CD4-positive, alpha-beta T cell (primary cell): ENCODE results near the gene TRMT61A. TPM values are rescaled to one million over a fixed set of nuclear protein-coding genes. Genes with fewer than 3 reads are reported as not detected.

Source experiments
- ATAC-seq: fragments of 200-7000 bp; cut with Tn5 transposase; one replicate; pipeline ENCODE4 v1.10.0; 2022; ENCODE audit warnings: mild to moderate bottlenecking; ENCODE audit not compliant: poor library complexity
- CTCF ChIA-PET: fragments of 350-600 bp; sonication (Branson Sonifier 250); formaldehyde crosslinking; loops from one replicate; lab custom pipeline; 2021; ENCODE audit warnings: antibody characterized with exemption, inconsistent platforms; lab: Charles Lee
- POLR2A ChIA-PET: fragments of 350-600 bp; sonication (Branson Sonifier 250); formaldehyde crosslinking; loops from one replicate; lab custom pipeline; 2021; ENCODE audit warnings: antibody characterized with exemption, inconsistent platforms; lab: Charles Lee
- DNase-seq, 14 experiments: peaks; one replicate each; pipeline ENCODE4 v3.0.0-alpha.2; 2013 to 2020; ENCODE audit warnings: mixed read lengths in 2 of 14
- H3K27ac ChIP-seq, 2 donors: one replicate each; pipeline versions ENCODE4 v1.5.1 to v1.7.0; 2013; ENCODE audit warnings: low read length in 2 of 2, low read depth in 1 of 2, mild to moderate bottlenecking in 1 of 2
- H3K27me3 ChIP-seq, 2 experiments: 1 replicate in 1 of 2; 2 replicates in 1 of 2; pipeline versions ENCODE4 v1.6.1 to v1.7.0; 2013; ENCODE audit warnings: low read length in 2 of 2, control low read depth in 1 of 2, mild to moderate bottlenecking in 1 of 2, moderate library complexity in 1 of 2; ENCODE audit not compliant: insufficient read depth in 2 of 2, control insufficient read depth in 1 of 2
- H3K36me3 ChIP-seq: one replicate; pipeline ENCODE4 v1.6.1; 2013; ENCODE audit warnings: low read length, control low read depth; ENCODE audit not compliant: insufficient read depth
- H3K4me1 ChIP-seq: one replicate; pipeline ENCODE4 v1.6.1; 2013; ENCODE audit warnings: low read length, control low read depth; ENCODE audit not compliant: insufficient read depth
- H3K4me3 ChIP-seq: one replicate; pipeline ENCODE4 v1.5.1; 2013; ENCODE audit warnings: mild to moderate bottlenecking, low read length, moderate library complexity
- H3K9me3 ChIP-seq, 2 experiments: 1 replicate in 1 of 2; 2 replicates in 1 of 2; pipeline versions ENCODE4 v1.6.1 to v1.7.0; 2013; ENCODE audit warnings: low read length in 2 of 2, mild to moderate bottlenecking in 2 of 2, control low read depth in 1 of 2, moderate library complexity in 1 of 2; ENCODE audit not compliant: control insufficient read depth in 1 of 2, insufficient read depth in 1 of 2
- H3K27ac Mint-ChIP-seq: one replicate; pipeline ENCODE4 v1.8.0; 2020; ENCODE audit warnings: mixed read lengths
- H3K27me3 Mint-ChIP-seq: one replicate; pipeline ENCODE4 v1.8.0; 2021; ENCODE audit warnings: mixed read lengths
- H3K36me3 Mint-ChIP-seq: one replicate; pipeline ENCODE4 v1.8.0; 2021; ENCODE audit warnings: low read depth, mixed read lengths
- H3K4me1 Mint-ChIP-seq: one replicate; pipeline ENCODE4 v1.8.0; 2021; ENCODE audit warnings: low read depth, mixed read lengths
- H3K4me3 Mint-ChIP-seq: one replicate; pipeline ENCODE4 v1.8.0; 2020; ENCODE audit warnings: mild to moderate bottlenecking, mixed read lengths
- H3K9me3 Mint-ChIP-seq: one replicate; pipeline ENCODE4 v1.8.0; 2020; ENCODE audit warnings: mixed read lengths
- intact Hi-C, 2 experiments: fragments of 100-400 bp; cut with DNase I in 1 of 2; cut with micrococcal nuclease in 1 of 2; formaldehyde crosslinking; loops; one replicate each; pipeline versions ENCODE4 v1.15.1 to v1.9.0; 2023 to 2025; cut with DNase I, micrococcal nuclease
- total RNA-seq, 174 experiments: library from RNA in 2 of 174; stranded (reverse) in 2 of 174; gene quantifications; one replicate each; pipeline ENCODE4 v1.2.3 and lab custom pipeline; 2021 to 2026
- TF ChIP-seq, protein P1 (sequence below): fragments of 200-600 bp; IDR thresholded peaks from one replicate; pipeline ENCODE4 v1.8.0; 2022; ENCODE audit warnings: antibody characterized with exemption, mild to moderate bottlenecking

The TRMT61A gene
- total RNA-seq, 2 experiments from 2014 or later = 9.2 to 9.8 TPM

DNA sequence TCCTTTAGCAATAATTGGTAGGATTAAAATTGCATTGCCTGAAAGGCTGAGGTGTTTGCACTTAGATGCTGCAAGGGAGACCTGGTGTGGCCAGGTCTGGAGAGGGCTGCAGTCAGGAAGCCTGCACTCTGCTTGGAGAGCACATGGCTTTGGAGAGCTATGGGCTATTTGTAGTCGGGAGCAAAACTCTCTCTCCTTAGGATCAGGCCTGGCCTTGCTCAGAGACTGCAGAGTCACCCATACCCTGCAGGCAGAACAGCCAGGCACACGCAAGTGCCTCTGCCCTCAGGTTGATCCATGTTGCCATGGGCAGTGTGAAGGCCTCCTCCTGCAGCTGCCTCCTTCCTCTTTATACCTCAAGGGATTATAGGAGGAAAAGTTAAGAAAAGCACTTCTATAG, 33.1 kb upstream of the TRMT61A start:
- Histone ChIP-seq H3K9me3 (no peaks in the 10 kb centered on the region), H3K27ac (no peak overlapping the region), H3K27me3 (no peaks in the 10 kb centered on the region), H3K4me3 (no peak overlapping the region), H3K4me1 (peaks cover 7% of the 10 kb centered on the region), H3K36me3 (peaks cover 69% of the 10 kb centered on the region)
- no peaks in the 10 kb centered on the region for H3K27me3 Mint-ChIP-seq
- ChIA-PET POLR2A (no interaction called here), CTCF (no interaction called here)
- DNase-seq (no peak), ATAC-seq (no peak)
- no peaks in the 10 kb centered on the region for H3K9me3 Mint-ChIP-seq
- TF ChIP-seq, protein P1, sequence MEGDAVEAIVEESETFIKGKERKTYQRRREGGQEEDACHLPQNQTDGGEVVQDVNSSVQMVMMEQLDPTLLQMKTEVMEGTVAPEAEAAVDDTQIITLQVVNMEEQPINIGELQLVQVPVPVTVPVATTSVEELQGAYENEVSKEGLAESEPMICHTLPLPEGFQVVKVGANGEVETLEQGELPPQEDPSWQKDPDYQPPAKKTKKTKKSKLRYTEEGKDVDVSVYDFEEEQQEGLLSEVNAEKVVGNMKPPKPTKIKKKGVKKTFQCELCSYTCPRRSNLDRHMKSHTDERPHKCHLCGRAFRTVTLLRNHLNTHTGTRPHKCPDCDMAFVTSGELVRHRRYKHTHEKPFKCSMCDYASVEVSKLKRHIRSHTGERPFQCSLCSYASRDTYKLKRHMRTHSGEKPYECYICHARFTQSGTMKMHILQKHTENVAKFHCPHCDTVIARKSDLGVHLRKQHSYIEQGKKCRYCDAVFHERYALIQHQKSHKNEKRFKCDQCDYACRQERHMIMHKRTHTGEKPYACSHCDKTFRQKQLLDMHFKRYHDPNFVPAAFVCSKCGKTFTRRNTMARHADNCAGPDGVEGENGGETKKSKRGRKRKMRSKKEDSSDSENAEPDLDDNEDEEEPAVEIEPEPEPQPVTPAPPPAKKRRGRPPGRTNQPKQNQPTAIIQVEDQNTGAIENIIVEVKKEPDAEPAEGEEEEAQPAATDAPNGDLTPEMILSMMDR = no peak
- intact Hi-C loops = no loop called here
- H3K36me3 Mint-ChIP-seq = peaks cover 57% of the 10 kb centered on the region
- peaks cover 9% of the 10 kb centered on the region for H3K4me1 Mint-ChIP-seq
- no peak overlapping the region for H3K27ac Mint-ChIP-seq
- H3K4me3 Mint-ChIP-seq = no peak overlapping the region

DNA sequence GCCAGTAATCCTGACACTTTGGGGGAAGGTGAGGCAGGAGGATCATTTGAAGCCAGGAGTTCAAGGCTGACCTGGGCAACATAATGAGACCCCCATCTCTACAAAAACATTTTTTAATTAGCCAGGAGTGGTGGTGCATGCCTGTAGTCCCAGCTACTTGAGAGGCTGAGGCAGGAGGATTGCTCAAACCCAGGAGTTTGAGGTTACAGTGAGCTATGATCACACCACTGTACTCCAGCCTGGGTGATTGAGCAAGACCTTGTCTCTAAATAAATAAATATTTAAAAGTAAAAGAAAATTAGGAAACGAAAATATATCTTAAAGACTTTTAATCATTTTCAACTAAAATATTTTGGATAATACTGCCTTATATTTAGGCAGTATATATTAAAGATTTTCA, 32.2 kb upstream of the TRMT61A start:
- TF ChIP-seq, protein P1 = no peak
- H3K27me3 ChIP-seq = no peaks in the 10 kb centered on the region
- intact Hi-C loops = no loop called here
- H3K36me3 ChIP-seq = peaks cover 69% of the 10 kb centered on the region
- DNase-seq (no peak), ATAC-seq (no peak)
- Mint-ChIP-seq H3K27ac (no peak overlapping the region), H3K36me3 (peaks cover 57% of the 10 kb centered on the region), H3K4me3 (no peak overlapping the region), H3K9me3 (no peaks in the 10 kb centered on the region), H3K4me1 (peaks cover 16% of the 10 kb centered on the region), H3K27me3 (no peaks in the 10 kb centered on the region)
- POLR2A ChIA-PET = no interaction called here
- H3K9me3 ChIP-seq = no peaks in the 10 kb centered on the region
- H3K4me1 ChIP-seq = peaks cover 7% of the 10 kb centered on the region
- H3K27ac ChIP-seq = no peak overlapping the region
- H3K4me3 ChIP-seq = no peak overlapping the region
- CTCF ChIA-PET = no interaction called here

- no peak for DNase-seq
- Histone ChIP-seq H3K27me3 (no peaks in the 10 kb centered on the region), H3K4me3 (no peak overlapping the region), H3K4me1 (peaks cover 7% of the 10 kb centered on the region), H3K36me3 (peaks cover 70% of the 10 kb centered on the region), H3K27ac (no peak overlapping the region), H3K9me3 (no peaks in the 10 kb centered on the region)
- ChIA-PET POLR2A (no interaction called here), CTCF (interaction anchor here (0.8 to 2.2 kb wide), 9 partner anchors 10 to 62 kb away, joined by 3 to 7 read pairs (median 4); no protein-coding TSS in a partner anchor)
- TF ChIP-seq, protein P1 = no peak
- Mint-ChIP-seq H3K9me3 (no peaks in the 10 kb centered on the region), H3K4me1 (peaks cover 16% of the 10 kb centered on the region), H3K27me3 (no peaks in the 10 kb centered on the region), H3K27ac (peak overlapping the region; percentile 59), H3K36me3 (peaks cover 68% of the 10 kb centered on the region), H3K4me3 (no peak overlapping the region)
- peak; percentile 31 for ATAC-seq
- intact Hi-C loops = loop anchor here (1.0 kb wide), 1 partner anchor 47 kb away; no protein-coding TSS in a partner anchor
These were observed 29.3 kb upstream of the TRMT61A start for GRCh38 chr14:103499709-103500108.
